Measurements from ENCODE around the gene CSRNP3.
"Not testable (repeated sequence)": the region's sequence is repeated elsewhere in the genome, so short reads cannot be mapped to it uniquely, and the experiment has no call there.

The CSRNP3 gene

GRCh38 chr2:165655661-165656060 lies 186.2 kb downstream of the CSRNP3 start:
- DNase-seq (ENCODE audit: low read depth) = no peak

GRCh38 chr2:165660361-165660760 lies 190.9 kb downstream of the CSRNP3 start:
- no peak overlapping the region for H3K4me3 ChIP-seq (ENCODE audit: low read depth, low read length)
- TF ChIP-seq, protein P1, sequence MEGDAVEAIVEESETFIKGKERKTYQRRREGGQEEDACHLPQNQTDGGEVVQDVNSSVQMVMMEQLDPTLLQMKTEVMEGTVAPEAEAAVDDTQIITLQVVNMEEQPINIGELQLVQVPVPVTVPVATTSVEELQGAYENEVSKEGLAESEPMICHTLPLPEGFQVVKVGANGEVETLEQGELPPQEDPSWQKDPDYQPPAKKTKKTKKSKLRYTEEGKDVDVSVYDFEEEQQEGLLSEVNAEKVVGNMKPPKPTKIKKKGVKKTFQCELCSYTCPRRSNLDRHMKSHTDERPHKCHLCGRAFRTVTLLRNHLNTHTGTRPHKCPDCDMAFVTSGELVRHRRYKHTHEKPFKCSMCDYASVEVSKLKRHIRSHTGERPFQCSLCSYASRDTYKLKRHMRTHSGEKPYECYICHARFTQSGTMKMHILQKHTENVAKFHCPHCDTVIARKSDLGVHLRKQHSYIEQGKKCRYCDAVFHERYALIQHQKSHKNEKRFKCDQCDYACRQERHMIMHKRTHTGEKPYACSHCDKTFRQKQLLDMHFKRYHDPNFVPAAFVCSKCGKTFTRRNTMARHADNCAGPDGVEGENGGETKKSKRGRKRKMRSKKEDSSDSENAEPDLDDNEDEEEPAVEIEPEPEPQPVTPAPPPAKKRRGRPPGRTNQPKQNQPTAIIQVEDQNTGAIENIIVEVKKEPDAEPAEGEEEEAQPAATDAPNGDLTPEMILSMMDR (IDR thresholded peaks at IDR 0.05; ENCODE audit: low read depth, low read length, missing control alignments) = no peak
- no peak for DNase-seq (ENCODE audit: low read depth)

More at GRCh38 chr2:165655661-165656060, 186.2 kb downstream of the CSRNP3 start:
- H3K4me3 ChIP-seq (ENCODE audit: low read depth, low read length) = no peak overlapping the region
- TF ChIP-seq, protein P1 (IDR thresholded peaks at IDR 0.05; ENCODE audit: low read depth, low read length, missing control alignments) = no peak

- no peak overlapping the region for H3K4me3 ChIP-seq (ENCODE audit: low read depth, low read length)
- TF ChIP-seq, protein P1 (IDR thresholded peaks at IDR 0.05; ENCODE audit: low read depth, low read length, missing control alignments) = no peak
- no peak for DNase-seq (ENCODE audit: low read depth)
These were observed 193.2 kb downstream of the CSRNP3 start for GRCh38 chr2:165662720-165663119.

GRCh38 chr2:165665614-165666013 lies 196.1 kb downstream of the CSRNP3 start:
- DNase-seq (ENCODE audit: low read depth) = no peak
- TF ChIP-seq, protein P1 (IDR thresholded peaks at IDR 0.05; ENCODE audit: low read depth, low read length, missing control alignments) = no peak
- H3K4me3 ChIP-seq (ENCODE audit: low read depth, low read length) = no peak overlapping the region

- H3K4me3 ChIP-seq (ENCODE audit: low read depth, low read length); DNase-seq (ENCODE audit: low read depth): not testable (repeated sequence)
These were observed 196.6 kb downstream of the CSRNP3 start for GRCh38 chr2:165666073-165666472.

GRCh38 chr2:165666605-165667004 lies 197.1 kb downstream of the CSRNP3 start:
- DNase-seq (ENCODE audit: low read depth) = no peak
- H3K4me3 ChIP-seq (ENCODE audit: low read depth, low read length) = no peak overlapping the region
- TF ChIP-seq, protein P1 (IDR thresholded peaks at IDR 0.05; ENCODE audit: low read depth, low read length, missing control alignments) = no peak

DNA sequence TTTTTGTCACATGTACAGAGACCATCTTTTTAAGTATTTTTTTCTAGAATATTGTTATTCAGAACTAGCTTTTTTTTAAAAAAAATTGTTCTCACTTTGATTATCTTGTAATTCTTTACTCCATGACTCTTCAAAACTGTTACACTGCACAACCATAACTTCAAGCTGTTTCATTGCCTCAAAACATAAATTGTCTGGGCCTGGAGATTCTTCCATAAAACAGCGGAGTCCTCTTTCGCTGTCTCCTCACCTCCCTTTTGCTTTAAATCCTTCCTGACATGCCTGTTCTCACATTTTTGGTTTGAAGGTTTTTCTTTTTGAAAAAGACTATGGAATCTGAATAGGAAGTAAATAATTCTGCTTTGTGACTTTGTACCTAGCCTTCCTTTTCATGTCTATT lies 197.9 kb downstream of the CSRNP3 start:
- H3K4me3 ChIP-seq (ENCODE audit: low read depth, low read length) = no peak overlapping the region
- DNase-seq (ENCODE audit: low read depth) = no peak
- TF ChIP-seq, protein P1 (IDR thresholded peaks at IDR 0.05; ENCODE audit: low read depth, low read length, missing control alignments) = no peak

Data from GM12864 (cell line).